Neural cell (in vitro differentiated cells): ENCODE measurements around the gene CNTLN. TPM values are rescaled to one million over a fixed set of nuclear protein-coding genes. Genes with fewer than 3 reads are reported as not detected.

Source experiments
- H2AFZ ChIP-seq: fragments of 200-600, 300-800 bp; sonication (generic), shearing (Covaris generic); 2 replicates; pipeline ENCODE4 v1.6.0; 2014; ENCODE audit warnings: low read depth, mild to moderate bottlenecking, antibody characterized with exemption, low read length, moderate library complexity
- H3F3A ChIP-seq: fragments of 200-600 bp; shearing (Covaris generic); 2 replicates; pipeline ENCODE4 v1.6.1; 2016; ENCODE audit warnings: mild to moderate bottlenecking, moderate library complexity, mixed read lengths, antibody characterized with exemption, low read length; ENCODE audit not compliant: insufficient read depth, poor library complexity, severe bottlenecking
- H3K27ac ChIP-seq: fragments of 200-600, 300-800 bp; sonication (generic), shearing (Covaris generic); 2 replicates; pipeline ENCODE4 v1.5.1; 2014; ENCODE audit warnings: mild to moderate bottlenecking, low read length, moderate library complexity
- H3K27me3 ChIP-seq: fragments of 300-800, 200-600 bp; sonication (generic), shearing (Covaris generic); 2 replicates; pipeline ENCODE4 v1.6.0; 2014; ENCODE audit warnings: mild to moderate bottlenecking, low read depth, low read length, moderate library complexity; ENCODE audit not compliant: insufficient read depth
- H3K36me3 ChIP-seq: fragments of 300-800, 200-600 bp; sonication (generic), shearing (Covaris generic); 2 replicates; pipeline ENCODE4 v1.5.1; 2014; ENCODE audit warnings: mild to moderate bottlenecking, antibody characterized with exemption, low read length, moderate library complexity; ENCODE audit not compliant: insufficient read depth
- H3K4me2 ChIP-seq: fragments of 300-800, 200-600 bp; sonication (generic), shearing (Covaris generic); 2 replicates; pipeline ENCODE4 v1.6.0; 2014; ENCODE audit warnings: mild to moderate bottlenecking, low read length
- H3K4me3 ChIP-seq: fragments of 300-800, 200-600 bp; sonication (generic), shearing (Covaris generic); 2 replicates; pipeline ENCODE4 v1.5.1; 2014; ENCODE audit warnings: mild to moderate bottlenecking, low read length, moderate library complexity
- H3K79me2 ChIP-seq: fragments of 200-600 bp; shearing (Covaris generic); replicated peaks from 2 replicates; pipeline ENCODE4 v1.6.0; 2014; ENCODE audit warnings: mild to moderate bottlenecking, low read length, moderate library complexity; ENCODE audit not compliant: insufficient read depth
- H3K9ac ChIP-seq: fragments of 300-800, 200-600 bp; sonication (generic), shearing (Covaris generic); 2 replicates; pipeline ENCODE4 v1.6.1; 2016; ENCODE audit warnings: mild to moderate bottlenecking, low read length, mixed read lengths
- H3K9me2 ChIP-seq: fragments of 200-600 bp; shearing (Covaris generic); 2 replicates; pipeline ENCODE4 v1.6.1; 2016; ENCODE audit warnings: mild to moderate bottlenecking, low read length, mixed read lengths; ENCODE audit not compliant: insufficient read depth
- H3K9me3 ChIP-seq: fragments of 200-600, 300-800 bp; sonication (generic), shearing (Covaris generic); 2 replicates; pipeline ENCODE4 v1.6.1; 2016; ENCODE audit warnings: mild to moderate bottlenecking, mixed run types, low read length, moderate library complexity, mixed read lengths
- H4K20me1 ChIP-seq: fragments of 200-600 bp; shearing (Covaris generic); 2 replicates; pipeline ENCODE4 v1.6.1; 2016; ENCODE audit warnings: mild to moderate bottlenecking, mixed run types; ENCODE audit not compliant: insufficient read depth
- CTCF ChIP-seq: fragments of 450-650 bp; IDR thresholded peaks from 2 replicates; pipeline ENCODE4 v1.5.1; 2014; ENCODE audit warnings: antibody characterized with exemption, mild to moderate bottlenecking, moderate library complexity; ENCODE audit not compliant: poor library complexity, severe bottlenecking
- EP300 ChIP-seq: fragments of 450-650 bp; conservative IDR thresholded peaks from 2 replicates; pipeline ENCODE4 v1.6.1; 2014; ENCODE audit warnings: antibody characterized with exemption, mild to moderate bottlenecking, moderate library complexity; ENCODE audit not compliant: poor library complexity, severe bottlenecking
- EZH2 ChIP-seq: fragments of 200-600, 300-800 bp; shearing (Covaris generic), sonication (generic); IDR thresholded peaks from 2 replicates; pipeline ENCODE4 v1.6.1; 2014; ENCODE audit warnings: antibody characterized with exemption, low read length, borderline replicate concordance, mild to moderate bottlenecking; ENCODE audit not compliant: insufficient read depth, poor library complexity, severe bottlenecking
- MXI1 ChIP-seq: fragments of 450-650 bp; conservative IDR thresholded peaks from 2 replicates; pipeline ENCODE4 v1.6.1; 2014; ENCODE audit warnings: antibody characterized with exemption, mild to moderate bottlenecking; ENCODE audit not compliant: poor library complexity, severe bottlenecking
- POLR2AphosphoS5 ChIP-seq: IDR thresholded peaks from 2 replicates; pipeline ENCODE4 v1.6.1; 2012
- RAD21 ChIP-seq: fragments of 450-650 bp; conservative IDR thresholded peaks from 2 replicates; pipeline ENCODE4 v1.6.1; 2014; ENCODE audit warnings: antibody characterized with exemption, mild to moderate bottlenecking, moderate library complexity
- REST ChIP-seq: IDR thresholded peaks from 2 replicates; pipeline ENCODE4 v1.6.1; 2012; ENCODE audit warnings: borderline replicate concordance
- SMC3 ChIP-seq: fragments of 450-650 bp; conservative IDR thresholded peaks from 2 replicates; pipeline ENCODE4 v1.6.1; 2014; ENCODE audit warnings: antibody characterized with exemption, mild to moderate bottlenecking, moderate library complexity; ENCODE audit not compliant: poor library complexity
- TAF1 ChIP-seq: IDR thresholded peaks from 2 replicates; pipeline ENCODE4 v1.6.1; 2012; ENCODE audit warnings: low read depth
- polyA plus RNA-seq: library from polyadenylated mRNA; depleted of rRNA; stranded (reverse); fragments of >200 nt; gene quantifications from 2 replicates; pipeline ENCODE4 v1.2.3, GENCODE V29; 2014

CNTLN gene
- polyA plus RNA-seq, 1 donor from 2014 or later = 5.0 TPM

GRCh38 chr9:17422994-17423680, 288.3 kb downstream of the CNTLN start:
- Histone ChIP-seq H3K9me2 (no peaks in the 10 kb centered on the region), H4K20me1 (no peaks in the 10 kb centered on the region), H3K36me3 (no peaks in the 10 kb centered on the region), H3F3A (no peaks in the 10 kb centered on the region), H3K79me2 (no peaks in the 10 kb centered on the region), H3K9me3 (no peaks in the 10 kb centered on the region), H3K27me3 (no peaks in the 10 kb centered on the region), H2AFZ (no peak overlapping the region), H3K9ac (no peak overlapping the region), H3K4me3 (no peak overlapping the region), H3K4me2 (no peak overlapping the region), H3K27ac (no peak overlapping the region)
- TF ChIP-seq SMC3 (no peak), EZH2 (no peak), EP300 (no peak), CTCF (no peak), RAD21 (no peak), MXI1 (no peak), TAF1 (no peak), REST (no peak), POLR2AphosphoS5 (no peak)

- Histone ChIP-seq H3K9ac (no peak overlapping the region), H3K36me3 (no peaks in the 10 kb centered on the region), H3K9me3 (no peaks in the 10 kb centered on the region), H2AFZ (no peak overlapping the region), H3K9me2 (no peaks in the 10 kb centered on the region), H3K27ac (no peak overlapping the region), H4K20me1 (no peaks in the 10 kb centered on the region), H3K79me2 (no peaks in the 10 kb centered on the region), H3K27me3 (no peaks in the 10 kb centered on the region), H3K4me2 (no peak overlapping the region), H3K4me3 (no peak overlapping the region), H3F3A (no peaks in the 10 kb centered on the region)
- TF ChIP-seq EZH2 = no peak
- no peak for TF ChIP-seq REST
- no peak for TF ChIP-seq TAF1
- no peak for TF ChIP-seq CTCF
- TF ChIP-seq RAD21 = no peak
- no peak for TF ChIP-seq SMC3
- TF ChIP-seq POLR2AphosphoS5 = no peak
- TF ChIP-seq MXI1 = no peak
- TF ChIP-seq EP300 = no peak
Measured at GRCh38 chr9:17423681-17424011, 288.8 kb downstream of the CNTLN start.
